Stimulated activated CD4-positive, alpha-beta T cell treated with anti-CD3 and anti-CD28 coated beads, TNF-alpha, amount 100 ng/mL, for 24 hours (primary cell): ENCODE measurements around the gene MROH2A.

ENCODE experiments used
- DNase-seq, 3 experiments: peaks; one replicate each; pipeline ENCODE4 v3.0.0-alpha.2; 2020; ENCODE audit warnings: low read depth in 3 of 3

The MROH2A gene

DNA sequence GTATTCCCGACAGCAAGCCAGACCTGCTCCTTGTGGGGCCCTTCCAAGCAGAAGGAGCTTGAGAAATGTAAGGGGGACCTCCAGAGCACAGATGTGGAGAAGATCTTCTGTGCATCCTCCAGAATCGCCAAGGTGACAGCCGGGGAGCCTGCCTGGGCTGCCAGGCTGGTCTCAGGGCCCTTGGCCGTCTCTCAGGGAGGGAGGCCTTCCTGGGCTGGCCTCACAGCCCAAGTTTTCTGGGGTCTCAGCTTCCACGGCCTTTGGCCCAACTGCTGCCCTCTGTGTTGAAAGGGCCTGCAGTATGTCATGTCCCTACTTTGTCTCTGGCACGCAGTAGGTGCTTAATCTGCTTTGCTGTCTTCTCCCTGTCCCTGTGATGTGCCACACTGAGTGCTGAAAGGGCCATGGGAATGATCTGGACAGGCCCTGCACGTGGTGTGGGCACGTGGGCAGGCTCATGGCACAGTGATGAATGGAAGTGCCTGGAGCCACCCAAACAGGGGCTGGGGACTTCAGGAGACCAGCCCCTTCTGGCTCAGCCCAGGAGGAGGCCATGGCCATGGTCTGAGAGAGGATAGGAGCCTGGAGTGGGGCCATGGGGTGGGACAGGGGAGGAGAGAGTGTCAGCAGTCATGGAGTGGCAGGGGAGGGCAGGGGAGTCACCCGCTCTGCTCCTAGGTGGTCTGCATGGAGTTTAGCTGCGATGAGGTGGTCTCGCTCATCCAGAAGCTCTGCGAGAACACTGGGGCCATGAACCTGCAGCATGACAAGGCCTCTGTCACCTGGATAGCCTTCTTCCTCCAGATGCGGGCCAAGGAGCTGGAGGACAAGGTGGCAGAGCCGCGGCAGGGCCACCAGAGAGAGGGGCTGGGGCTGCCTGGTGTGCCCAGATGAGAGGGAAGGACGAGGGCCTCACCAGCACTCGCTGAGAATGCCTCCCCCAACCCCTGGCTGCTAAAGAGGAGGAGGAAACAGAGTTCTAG lies 40.8 kb downstream of the MROH2A start:
- DNase-seq, result no peak

DNA sequence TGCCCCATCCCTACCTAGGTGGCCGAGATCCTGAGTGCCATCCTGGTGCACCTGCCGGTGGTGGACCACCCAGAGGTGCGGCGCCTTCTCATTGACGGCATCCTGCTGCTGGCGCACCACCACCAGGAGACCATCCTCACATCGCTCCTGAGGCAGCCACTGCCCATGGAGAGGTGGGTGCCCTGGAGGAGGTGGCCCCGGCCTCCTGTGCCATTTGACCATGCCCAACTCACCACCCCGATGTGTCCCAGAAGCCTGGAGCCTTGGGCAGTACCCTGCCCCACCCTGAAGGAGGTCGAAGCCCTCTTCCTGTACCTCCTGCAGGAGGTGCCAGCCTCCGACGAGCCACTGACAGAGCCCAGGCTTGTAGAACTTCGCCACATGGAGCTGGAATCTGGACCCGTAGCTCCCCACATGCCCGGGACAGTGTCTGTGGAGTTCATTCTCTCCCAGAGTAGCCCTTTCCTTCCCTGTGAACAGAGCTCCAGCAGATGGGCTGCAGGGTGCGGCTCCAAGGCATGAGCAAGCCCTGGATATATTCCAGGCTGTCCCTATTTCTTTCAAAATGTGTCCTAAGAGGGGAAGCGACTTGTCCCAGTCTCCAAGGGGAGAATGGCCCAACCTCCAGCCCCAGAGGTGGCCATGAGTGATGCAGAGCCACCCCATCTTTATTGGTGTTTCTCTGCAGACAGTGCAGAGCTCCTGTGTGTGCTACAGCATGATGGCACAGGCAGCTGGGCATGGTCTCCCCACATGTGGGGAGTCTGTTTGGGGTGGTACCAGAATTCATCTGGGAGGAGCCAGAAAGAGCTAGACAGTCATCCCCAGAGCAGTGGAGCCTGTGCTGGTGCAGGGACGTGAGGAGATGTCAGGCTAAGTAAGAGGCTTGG lies 42.0 kb downstream of the MROH2A start:
- no peak for DNase-seq

DNA sequence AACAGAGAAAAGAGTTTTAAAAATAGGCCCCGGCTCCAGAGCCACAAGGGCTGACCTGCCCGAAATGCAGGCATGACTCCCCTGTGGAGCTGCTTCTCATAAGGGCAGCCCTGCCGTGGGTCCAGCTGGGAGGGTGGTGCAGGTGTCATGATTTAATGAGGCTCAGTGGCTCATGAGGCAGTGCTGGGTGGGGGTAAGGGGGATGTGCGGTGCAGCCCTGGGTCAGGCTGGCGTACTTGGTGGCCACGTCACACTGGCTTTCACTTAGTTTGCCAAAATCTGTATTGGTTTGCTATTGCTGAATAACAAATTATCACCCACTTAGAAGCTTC lies 42.6 kb downstream of the MROH2A start:
- no peak for DNase-seq

DNA sequence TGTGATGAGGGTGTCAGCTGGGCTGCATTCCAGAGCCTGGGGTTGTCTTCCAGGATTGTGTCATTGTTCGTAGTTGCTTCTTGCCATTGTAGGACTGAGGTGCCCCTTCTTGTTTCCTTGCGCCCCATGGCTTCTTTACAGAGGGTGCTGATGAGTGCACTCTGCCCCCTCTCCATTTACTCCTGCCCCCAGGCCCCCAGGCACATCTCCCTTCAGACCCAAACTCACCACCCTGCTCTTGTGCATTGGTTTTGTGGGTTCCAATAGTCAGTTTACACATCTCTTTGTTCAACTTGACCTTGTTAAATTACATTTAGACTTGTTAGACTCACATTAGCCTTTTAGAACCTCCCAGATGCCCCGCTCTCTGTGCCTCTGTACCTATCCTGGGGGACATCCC lies 43.1 kb downstream of the MROH2A start:
- no peak for DNase-seq

DNA sequence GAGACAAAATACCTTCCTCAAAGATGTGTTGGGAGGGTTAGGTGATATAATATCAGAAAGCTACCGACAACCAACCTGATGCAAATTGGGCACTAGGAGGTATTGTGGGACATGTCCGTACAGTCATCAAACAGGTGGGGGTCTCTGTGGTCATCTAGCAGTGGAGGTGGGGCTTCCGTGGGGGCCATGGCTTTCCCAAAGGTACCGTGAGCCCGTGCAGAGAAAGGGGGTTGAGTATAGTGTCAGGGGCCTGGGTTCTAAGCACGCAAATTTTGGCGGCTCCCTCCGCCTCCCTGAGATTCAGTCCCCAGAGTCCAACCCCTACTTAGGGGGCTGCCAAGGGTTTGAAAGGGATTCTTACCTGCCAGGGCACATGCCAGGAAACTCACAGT lies 43.6 kb downstream of the MROH2A start:
- no peak for DNase-seq

DNA sequence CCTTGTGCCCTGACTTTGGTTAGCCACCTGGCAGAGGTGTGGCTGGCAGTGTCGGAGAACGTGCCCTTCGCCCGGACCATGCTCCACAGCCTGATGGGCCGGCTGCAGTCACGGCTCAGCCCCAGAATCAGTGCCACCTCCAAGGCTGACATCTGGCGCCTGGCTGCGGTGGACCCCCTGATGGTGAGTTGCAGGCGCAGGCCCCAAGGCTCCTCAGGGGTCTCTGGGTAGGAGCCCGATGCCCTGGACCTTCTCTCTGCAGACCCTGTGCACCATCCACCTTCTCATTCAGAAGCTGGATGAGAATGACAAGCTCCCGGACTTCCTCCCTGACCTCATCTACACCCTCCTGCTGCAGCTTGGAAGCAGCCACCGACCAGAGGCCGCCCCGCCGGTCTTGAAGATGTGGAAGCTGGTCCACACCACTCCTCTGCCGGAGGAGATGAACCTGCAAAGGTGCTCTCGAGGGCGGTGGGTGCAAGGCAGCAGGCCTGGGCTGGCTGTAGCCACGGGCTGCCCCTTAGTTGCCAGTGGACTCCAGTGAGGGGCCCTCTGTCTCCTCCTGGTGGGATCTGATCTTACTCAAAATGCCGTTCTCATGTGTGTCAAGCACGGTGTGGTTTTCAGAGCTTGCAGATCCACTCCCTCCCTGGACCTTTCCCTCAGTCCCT lies 44.1 kb downstream of the MROH2A start:
- DNase-seq, result no peak

DNA sequence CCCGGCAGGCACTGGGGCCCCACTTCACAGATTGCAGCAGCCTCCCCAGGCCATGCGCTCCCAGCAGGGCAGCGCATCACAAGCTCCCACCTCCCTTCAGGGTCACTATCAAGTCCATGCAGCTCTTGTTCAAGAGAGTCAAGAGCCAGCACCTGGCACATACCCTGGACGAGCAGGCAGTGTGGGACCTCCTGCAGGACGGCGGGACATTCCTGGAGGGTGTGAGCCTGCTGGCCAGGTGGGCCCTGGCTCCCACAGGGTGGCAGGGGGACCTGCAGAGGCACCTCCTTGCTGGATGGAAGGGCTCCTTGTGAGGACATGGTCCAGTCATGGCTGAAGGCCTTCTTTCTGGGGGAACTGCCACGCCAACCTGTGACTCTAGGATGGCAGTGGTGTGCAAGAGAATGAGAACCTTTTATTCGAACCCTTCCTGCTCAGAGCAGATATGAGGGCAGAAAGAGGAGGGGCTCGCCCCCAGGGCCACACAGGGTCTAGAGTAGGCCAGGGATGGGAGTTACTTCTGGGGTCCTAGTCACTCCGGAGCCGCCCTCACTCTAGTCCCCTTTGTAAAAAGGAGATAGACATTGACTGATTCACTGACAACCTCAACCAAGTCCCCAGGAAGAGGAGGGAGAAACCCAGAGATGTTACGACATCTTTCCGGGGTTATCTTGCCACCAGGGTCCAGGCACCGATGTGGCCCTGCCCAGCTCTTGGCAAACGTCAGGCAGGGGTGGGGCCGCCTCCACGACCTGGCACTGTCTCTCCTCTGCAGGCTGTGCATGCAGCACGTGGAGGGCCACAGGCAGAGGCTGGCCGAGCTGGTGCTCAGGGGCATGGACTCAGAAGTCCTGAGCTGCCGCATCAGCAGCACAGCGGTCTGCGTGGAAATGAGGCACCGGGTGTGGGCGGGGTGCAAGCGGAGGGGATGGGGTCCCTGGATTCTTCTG lies 44.9 kb downstream of the MROH2A start:
- no peak for DNase-seq

DNA sequence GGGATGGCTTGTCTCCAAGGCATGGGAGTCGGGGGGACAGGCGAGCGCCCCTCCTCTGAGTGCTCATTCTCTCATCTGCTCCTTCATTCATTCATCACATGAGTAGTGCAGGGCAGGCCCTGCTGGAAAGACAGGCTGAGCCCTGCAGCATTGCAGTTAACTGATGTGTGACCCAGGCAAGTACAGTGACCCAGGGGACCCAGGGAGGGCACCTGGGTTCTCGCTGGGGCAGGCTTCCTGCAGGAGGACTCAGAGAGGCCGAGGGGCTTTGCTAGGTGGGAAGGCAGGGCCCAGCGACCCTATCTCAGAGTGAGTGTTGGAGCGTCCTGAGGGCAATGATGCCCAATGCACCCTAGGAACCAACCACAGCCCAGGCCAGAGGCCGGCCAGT lies 45.6 kb downstream of the MROH2A start:
- DNase-seq, result no peak

DNA sequence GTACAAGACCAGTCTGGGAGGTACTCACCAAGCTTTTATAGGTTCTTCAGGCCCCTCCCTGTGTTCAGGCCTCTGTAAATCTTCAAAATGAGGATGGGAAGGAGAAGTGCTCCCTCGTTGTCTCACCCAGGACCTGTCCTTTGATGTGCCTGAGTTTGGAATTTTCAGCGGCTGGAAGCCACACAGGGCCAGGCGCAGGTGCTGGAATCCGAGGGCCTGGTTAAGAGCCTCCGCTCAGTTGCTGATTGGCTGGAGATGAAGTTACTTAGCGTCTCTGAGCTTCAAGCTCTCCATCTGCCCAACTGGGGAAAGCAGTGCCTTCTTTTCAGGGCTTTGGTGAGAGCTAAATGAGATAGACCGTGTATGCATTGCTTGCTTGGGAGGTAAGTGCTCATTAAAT lies 46.2 kb downstream of the MROH2A start:
- no peak for DNase-seq

DNA sequence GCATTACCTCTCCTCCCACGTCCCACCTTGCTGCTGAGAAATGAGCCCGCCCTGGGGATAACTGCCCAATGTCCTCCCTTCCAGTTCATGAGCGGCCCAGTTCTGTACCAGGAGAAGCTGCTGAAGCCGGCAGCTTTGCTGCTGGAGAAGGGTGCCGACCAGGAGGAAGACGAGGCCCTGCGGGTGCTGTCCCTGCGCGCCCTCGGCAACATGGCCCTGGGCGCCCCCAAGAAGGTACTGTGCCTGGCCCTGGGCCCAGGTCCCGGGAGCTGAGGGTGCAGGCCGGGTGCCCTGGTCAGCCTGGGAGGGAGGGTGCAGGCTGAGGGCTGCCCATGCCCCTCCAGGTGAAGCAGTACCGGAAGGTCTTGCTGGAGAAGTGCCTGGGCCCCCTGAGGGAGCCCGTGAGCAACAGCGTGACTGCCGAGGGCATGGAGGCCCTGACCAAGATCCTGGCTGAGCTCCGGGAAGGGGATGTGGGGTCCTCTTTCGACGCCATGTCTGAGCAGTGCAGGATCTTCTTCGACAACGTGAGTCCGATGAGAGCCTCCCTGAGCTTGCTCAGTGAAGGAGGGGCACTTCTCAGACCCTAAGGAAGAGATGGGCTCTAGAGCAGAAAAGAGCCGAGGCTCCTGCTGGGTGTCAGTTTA lies 50.5 kb downstream of the MROH2A start:
- no peak for DNase-seq

DNA sequence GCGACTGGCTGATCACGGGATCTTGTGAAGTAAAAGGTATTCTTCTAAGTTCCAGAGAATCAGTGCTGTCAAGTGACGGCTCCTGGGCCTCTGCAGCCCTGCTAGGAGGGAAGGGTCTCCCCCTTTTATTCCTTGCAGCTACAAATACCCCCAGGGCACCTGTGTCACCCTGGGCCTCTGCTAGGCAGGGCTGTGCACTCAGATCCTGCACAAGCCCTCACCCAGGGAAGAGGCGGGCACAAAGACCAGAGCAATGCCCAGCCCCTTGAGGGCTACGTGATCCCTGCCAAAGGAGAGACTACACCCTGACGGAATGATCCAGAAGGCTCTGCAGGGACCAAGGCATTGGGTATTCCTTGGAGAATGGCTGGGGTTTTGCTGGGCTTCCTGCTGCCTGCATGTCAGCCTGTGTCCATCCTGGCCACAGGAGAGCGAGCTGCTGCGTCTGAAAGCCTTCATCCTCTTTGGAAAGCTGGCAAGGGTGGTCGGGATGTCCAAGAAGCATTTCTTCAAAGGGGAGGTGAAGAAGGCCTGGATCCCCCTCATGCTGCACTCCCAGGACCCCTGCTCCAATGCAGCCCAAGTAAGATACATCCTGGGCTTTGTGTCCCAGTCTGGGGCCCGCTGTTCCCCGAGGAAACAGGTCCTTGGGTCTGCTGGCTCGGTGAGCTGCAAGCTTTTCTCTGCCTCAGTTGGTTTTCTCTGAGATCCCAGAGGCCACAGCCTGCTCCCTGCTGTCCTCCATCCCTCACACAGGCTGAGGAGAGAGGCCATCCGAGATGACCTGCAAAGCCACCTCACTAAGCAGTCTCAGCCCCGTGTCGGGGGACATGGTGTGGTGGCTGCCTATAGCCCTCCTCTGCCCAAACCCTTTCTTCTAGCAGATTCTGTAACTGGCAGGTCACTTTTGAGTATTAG lies 51.3 kb downstream of the MROH2A start:
- no peak for DNase-seq

DNA sequence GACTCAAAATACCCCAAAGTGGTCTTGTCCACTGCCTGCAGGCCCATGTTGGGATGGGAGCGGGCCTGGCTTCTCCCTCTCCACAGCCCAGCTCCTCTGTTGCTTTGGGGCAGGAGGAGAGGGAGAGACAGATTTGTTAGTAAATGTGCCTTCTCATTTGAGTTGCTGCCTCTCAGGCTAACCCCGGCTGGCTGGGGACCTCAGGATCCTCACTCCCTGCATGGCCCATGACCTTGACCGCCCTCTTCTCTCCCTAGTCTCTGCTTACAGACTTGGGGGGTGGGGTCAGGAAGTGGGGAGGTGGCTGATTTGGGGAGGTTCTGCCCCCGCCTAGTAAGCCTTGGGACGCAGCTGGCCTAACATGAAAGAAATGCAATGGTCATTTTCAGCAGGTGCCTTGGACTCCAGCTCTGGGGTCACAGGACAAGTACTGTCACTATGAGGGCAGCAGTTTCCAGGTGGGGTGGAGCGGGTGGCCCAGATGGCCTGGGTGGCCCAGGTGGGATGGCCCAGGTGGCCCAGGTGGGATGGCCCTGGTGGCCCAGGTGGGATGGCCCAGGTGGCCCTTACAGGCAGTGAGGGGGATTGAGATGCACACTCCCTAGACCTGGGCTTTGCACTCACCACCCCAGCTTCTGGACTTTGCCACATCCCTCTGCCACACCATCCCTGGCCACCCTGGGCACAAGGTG lies 52.1 kb downstream of the MROH2A start:
- DNase-seq, result no peak

DNA sequence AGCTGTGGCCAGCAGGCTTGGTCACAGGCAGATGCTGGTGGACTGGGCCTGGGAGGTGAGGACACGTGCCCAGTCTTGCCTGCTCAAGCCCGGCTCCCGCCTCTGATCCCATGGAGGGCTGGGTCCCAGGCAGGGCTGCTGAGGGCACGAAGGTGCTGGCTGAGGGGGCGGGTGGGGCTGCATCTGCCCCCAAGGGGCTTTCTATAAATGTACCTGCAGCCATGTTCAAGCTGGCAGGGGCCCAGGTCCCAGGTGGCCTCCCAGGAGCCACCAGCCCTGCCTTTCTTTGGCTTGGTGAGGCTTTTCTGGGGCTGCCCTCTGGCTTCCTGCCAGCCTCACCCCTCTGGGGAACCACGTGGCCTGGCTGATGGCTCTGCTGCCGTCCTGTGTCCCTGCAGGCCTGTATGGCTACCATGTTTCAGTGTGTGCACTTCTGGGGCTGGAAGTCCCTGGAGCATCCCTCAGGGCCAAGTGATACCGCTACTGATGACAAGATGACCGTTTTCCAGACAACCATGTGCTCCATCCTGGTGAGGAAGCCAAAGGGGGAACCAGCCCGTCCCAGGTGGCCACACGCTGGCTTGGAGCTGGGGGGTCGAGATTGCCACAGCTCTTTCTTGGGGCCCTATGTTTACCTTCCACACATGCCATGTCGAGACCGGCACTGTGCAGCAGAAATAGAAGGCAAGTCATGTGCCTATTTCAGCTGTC lies 53.0 kb downstream of the MROH2A start:
- no peak for DNase-seq

DNA sequence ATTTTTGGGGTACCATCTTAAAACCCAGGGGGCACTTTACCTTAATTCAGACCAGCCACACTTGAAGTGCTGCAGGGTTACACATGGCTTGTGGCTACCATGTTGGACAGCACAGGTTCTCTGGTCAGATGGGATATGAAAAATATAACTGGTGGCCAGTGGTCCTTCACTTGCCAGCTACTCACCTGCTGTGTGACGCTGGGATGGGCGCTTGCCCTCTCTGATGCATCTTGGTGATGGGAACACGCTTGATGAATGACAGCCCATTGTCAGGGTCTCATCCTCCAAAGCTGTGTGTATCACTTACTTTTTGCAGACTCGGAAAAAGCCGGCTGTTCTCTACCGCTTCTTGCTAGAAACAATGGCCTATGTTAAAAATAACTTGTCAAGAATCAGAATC lies 53.7 kb downstream of the MROH2A start:
- no peak for DNase-seq

DNA sequence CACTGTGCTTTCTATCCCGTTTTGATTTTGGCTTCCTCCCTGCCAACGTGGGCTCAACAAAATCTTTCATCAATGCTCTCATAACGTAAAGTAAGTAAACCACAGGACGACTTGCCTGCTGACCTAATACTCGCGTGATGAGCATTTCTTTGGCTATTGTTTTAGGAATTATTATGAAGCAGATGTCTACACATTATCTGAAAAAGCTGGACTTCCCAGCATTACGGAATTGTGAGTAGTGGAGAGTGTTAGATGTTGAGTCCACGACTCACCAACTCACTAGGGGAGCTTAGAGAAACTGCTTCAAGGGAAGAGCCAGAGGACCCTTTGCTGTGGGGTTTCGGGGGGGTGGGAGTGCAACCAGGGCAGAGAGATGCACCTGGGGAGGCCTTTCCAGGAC lies 54.3 kb downstream of the MROH2A start:
- DNase-seq, result no peak

DNA sequence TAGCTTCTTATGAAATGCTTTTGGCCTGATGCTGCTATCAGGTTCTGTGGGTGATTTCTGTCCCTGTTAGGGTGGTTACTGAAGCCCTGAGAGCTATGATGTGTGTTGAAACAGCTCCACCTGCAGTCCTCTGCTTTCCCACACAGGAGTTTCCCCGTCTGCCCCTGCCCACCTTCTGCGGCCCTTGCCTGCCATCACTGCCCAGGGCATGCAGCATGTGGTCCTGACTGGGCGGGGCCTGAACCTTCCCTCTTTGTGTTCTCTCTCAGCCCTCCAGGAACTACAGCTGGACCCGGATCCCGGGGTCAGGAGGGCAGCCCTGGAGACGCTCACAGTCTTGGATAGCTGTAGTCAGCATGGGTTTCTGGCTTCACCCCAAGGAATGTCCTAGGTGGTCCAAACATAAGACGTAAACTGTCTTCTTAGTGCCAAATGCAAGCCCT lies 54.8 kb downstream of the MROH2A start:
- no peak for DNase-seq

DNA sequence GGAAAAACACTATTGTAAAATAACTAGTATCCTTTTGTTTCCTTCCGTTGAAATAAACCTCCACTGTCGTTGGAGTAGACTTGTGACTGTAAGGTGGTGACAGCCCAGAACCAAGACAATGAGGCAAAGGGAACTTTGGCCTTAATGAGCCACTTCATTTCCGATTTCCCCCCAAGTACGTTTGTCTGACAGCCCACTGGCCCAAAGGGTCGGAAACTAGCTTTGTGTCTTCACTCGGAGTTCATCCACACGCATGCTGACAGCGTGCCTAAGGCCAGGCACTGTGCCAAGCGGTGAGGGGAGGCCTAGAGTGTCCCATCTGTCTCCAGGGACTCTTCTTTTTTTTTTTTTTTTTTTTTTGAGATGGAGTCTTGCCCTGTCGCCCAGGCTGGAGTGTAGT lies 55.2 kb downstream of the MROH2A start:
- no peak for DNase-seq
